Large intestine (tissue), 3 donors: Measurements from ENCODE around the gene TRIM71. TPM values are rescaled to one million over a fixed set of nuclear protein-coding genes. Genes with fewer than 3 reads are reported as not detected.
A peak's percentile ranks its signal among the peaks of the same experiment; 100 is the strongest.
"Not testable (repeated sequence)": the region's sequence is repeated elsewhere in the genome, so short reads cannot be mapped to it uniquely, and the experiment has no call there.

Experiments used
- DNase-seq, 2 donors: peaks; one replicate each; pipeline versions ENCODE4 v3.0.0 to v3.0.0-alpha.2; 2013
- H3K27ac ChIP-seq: one replicate; pipeline ENCODE4 v1.5.1; 2013; ENCODE audit warnings: low read length
- H3K27me3 ChIP-seq: 2 replicates; pipeline ENCODE4 v1.6.1; 2013; ENCODE audit warnings: low read length; ENCODE audit not compliant: control insufficient read depth, insufficient read depth
- H3K36me3 ChIP-seq: 2 replicates; pipeline ENCODE4 v1.6.1; 2013; ENCODE audit warnings: low read length; ENCODE audit not compliant: control insufficient read depth, insufficient read depth
- H3K4me1 ChIP-seq: one replicate; pipeline ENCODE4 v1.6.1; 2013; ENCODE audit warnings: low read length; ENCODE audit not compliant: control insufficient read depth, insufficient read depth
- H3K4me3 ChIP-seq: one replicate; pipeline ENCODE4 v1.5.1; 2013; ENCODE audit warnings: low read length
- H3K9me3 ChIP-seq: one replicate; pipeline ENCODE4 v1.6.1; 2013; ENCODE audit warnings: mild to moderate bottlenecking, low read depth, low read length, moderate library complexity; ENCODE audit not compliant: control insufficient read depth
- WGBS: methylation state at CpG from one replicate; pipeline ENCODE4 v1.1.5; 2013; ENCODE audit warnings: low lambda C conversion rate; ENCODE audit not compliant: insufficient coverage; 5-methylcytosine and 5-hydroxymethylcytosine counted together
- polyA plus RNA-seq: library from polyadenylated mRNA; unstranded; fragments of 120-200 nt; gene quantifications from one replicate; pipeline ENCODE4 v1.2.1, GENCODE V29; 2013

TRIM71 gene
- polyA plus RNA-seq, 1 donor: 3.6 TPM

DNA sequence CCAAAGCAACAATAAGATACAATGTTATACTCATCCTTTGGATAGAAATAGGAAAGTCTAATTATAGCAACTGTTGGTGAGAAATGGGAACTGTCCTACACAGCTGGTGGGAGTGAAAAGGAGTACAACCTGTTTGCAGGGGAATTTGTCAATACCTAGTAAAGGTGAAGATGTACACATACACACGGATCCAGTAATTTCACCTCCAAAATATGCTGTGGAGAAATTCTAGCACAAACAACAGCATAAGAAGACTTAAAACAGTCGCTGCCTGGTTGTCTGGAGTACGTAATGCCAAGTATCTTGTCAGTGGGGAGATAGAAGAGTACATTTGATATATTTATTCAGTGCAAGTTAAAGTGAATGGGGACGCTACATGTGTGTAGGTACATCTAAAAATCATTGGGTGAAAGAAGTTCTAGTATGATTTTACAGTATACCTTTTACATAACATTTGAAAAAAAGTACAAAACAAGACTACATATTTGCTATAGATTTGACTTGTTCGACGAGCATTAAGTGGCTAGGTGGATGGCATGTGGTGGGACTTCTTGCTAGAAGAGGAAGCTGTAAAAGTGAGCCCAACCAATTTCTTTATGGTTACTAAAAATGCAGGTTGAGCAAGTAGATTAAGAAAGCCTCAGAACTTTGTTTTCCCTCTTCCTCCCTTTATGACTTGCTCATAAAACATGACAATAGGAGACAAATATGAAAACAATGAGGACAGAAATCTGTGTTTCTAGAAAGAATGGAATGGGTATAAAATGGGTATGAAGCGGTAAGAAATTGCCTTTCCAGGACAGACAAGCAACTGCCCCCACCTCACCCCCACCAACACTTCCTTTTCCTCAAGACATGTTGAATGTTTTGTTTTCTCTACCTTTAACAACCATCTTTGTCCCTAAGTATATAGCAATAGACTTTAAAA is 83.5 kb downstream of the TRIM71 start:
- 90% methylated on average over 2 of the region's 7 CpGs for WGBS
- Histone ChIP-seq H3K9me3 (no peaks in the 10 kb centered on the region), H3K4me1 (no peaks in the 10 kb centered on the region), H3K27ac (no peak overlapping the region), H3K36me3 (peaks cover 3% of the 10 kb centered on the region), H3K4me3 (no peak overlapping the region), H3K27me3 (no peaks in the 10 kb centered on the region)
- peak in 1 of 2 donors; percentile 29 for DNase-seq

DNA sequence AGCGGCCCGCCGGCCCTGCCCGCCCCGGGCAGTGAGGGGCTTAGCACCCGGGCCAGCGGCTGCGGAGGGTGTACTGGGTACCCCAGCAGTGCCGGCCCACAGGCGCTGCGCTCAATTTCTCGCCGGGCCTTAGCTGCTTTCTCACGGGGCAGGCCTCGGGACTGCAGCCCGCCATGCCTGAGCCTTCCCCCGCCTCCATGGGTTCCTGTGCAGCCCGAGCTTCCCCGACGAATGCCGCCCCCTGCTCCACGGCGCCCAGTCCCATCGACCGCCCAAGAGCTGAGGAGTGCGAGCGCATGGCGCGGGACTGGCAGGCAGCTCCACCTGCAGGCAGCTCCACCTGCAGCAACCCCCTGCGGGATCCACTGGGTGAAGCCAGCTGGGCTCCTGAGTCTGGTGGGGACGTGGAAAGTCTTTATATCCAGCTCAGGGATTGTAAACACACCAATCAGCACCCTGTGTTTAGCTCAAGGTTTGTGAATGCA is 85.1 kb downstream of the TRIM71 start:
- H3K9me3 ChIP-seq, H3K4me1 ChIP-seq, H3K27ac ChIP-seq, H3K27me3 ChIP-seq, H3K36me3 ChIP-seq: not testable (repeated sequence)
- peak; percentile 21 to 32 for DNase-seq
- peak overlapping the region; percentile 29 for H3K4me3 ChIP-seq
- WGBS: no CpG with 5 or more reads among the region's 31 CpGs

DNA sequence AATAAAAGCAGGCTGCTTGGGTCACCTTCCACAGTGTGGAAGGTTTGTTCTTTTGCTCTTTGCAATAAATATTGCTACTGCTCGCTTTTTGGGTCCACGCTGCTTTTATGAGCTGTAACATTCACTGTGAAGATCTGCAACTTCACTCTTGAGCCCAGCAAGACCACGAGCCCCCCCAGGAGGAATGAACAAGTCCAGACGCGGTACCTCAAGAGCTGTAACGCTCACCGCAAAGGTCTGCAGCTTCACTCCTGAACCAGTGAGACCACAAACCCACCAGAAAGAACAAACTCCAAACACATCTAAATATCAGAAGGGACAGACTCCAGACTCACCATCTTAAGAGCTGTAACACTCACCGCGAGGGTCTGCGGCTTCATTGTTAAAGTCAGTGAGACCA is 86.2 kb downstream of the TRIM71 start:
- Histone ChIP-seq H3K4me1 (no peaks in the 10 kb centered on the region), H3K27me3 (no peaks in the 10 kb centered on the region), H3K4me3 (no peak overlapping the region), H3K36me3 (no peaks in the 10 kb centered on the region), H3K27ac (no peak overlapping the region), H3K9me3 (no peaks in the 10 kb centered on the region)
- DNase-seq: no peak
- WGBS: 100% methylated on average over 2 of the region's 10 CpGs

DNA sequence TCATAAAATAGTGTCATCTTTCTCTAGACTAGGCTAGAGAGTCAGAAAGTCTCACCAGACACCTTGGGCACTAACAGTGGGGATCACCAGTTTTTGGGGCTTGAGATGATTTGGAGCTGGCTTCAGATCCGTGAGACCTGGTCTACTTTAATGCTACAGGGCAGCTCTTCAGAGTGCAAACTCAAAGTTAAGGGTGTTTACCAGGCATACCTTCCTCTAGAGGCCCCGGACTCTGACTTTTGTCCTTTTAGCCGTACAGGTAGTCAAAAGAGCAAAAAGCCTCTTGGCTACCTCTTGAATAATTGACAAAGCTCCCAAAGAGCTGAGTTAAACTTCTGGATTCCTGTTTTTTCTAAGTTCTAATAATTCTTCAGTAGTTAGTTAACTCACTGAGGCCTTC is 92.2 kb downstream of the TRIM71 start:
- Histone ChIP-seq H3K4me1 (peaks cover 3% of the 10 kb centered on the region), H3K27ac (no peak overlapping the region), H3K27me3 (no peaks in the 10 kb centered on the region), H3K9me3 (no peaks in the 10 kb centered on the region), H3K36me3 (no peaks in the 10 kb centered on the region), H3K4me3 (no peak overlapping the region)
- WGBS: no CpG with 5 or more reads among the region's 3 CpGs
- peak in 1 of 2 donors; percentile 27 for DNase-seq

DNA sequence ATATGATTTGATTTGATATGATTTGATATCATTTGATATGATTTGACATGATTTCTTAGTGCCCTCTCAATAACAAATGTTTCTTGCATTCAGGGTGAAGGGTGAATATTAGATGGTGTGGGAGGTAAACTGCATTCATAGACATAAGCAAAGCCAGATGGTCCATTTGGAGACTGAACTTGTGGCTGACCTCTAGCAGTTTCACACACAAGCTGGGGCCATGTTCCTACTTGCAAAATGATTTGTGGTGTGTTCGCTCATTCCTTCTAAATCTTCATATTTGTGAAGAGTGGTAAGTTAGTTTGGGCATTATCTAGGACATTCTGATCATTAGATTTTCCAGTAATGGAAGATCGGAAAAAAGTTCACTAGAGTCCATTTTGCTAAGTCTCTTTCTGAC is 93.2 kb downstream of the TRIM71 start:
- Histone ChIP-seq H3K27ac (no peak overlapping the region), H3K4me3 (no peak overlapping the region), H3K36me3 (no peaks in the 10 kb centered on the region), H3K27me3 (no peaks in the 10 kb centered on the region), H3K4me1 (peaks cover 3% of the 10 kb centered on the region), H3K9me3 (peaks cover 1% of the 10 kb centered on the region)
- WGBS: no CpG with 5 or more reads among the region's 2 CpGs
- no peak for DNase-seq

DNA sequence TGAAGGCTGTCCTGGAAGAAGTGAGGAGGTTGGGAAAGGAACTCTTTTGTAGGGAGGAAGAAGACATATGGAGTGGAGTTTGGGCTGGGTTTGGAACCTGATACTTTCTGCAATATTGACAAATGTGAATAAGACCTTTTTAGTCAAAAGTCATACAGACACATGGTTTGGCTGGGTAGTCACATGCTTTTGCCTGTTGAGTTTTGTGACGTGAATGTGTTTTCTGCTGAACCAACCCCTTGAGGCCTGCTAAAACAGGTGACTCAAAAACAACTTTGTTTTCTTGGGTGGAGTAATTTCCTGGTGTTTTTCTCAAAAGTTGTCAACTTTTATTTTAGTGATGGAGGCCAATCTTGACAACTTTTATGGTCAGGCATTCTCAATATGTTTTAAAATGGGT is 94.2 kb downstream of the TRIM71 start:
- no peaks in the 10 kb centered on the region for H3K36me3 ChIP-seq
- H3K4me1 ChIP-seq: peaks cover 3% of the 10 kb centered on the region
- no peak overlapping the region for H3K4me3 ChIP-seq
- H3K27ac ChIP-seq: no peak overlapping the region
- no CpG with 5 or more reads among the region's 1 CpG for WGBS
- H3K9me3 ChIP-seq: peaks cover 9% of the 10 kb centered on the region
- no peak for DNase-seq
- no peaks in the 10 kb centered on the region for H3K27me3 ChIP-seq

DNA sequence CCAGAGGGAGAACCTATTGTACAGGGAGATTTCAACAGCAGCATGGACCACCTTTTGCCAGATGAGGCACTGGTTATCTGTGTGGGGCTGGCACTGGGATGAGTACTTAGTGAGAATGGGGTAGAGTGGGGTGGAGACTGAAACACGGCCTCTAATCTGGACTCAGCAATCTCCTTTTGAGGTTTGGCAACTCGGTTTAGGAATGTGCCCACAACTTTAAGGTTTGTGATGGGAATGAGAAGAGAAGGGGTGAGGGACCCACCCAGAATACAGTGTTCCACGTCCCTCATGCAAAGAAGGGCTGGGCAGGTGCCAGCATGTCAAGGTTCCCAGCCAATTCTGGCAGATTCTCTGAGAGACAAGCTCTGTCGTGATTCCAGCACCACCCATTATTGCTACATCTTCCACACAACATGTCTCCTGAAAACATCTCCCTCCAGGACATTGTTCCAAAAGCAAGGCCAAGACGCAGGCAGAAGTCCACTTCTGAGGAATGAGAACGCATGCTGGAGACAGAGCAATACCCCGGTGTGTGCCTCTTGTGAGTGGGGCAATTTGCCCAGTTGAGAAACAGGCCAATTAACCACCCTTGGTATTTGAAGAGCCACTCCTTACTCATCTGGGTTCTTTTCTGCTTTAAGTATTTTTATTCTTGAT is 96.1 kb downstream of the TRIM71 start:
- Histone ChIP-seq H3K36me3 (no peaks in the 10 kb centered on the region), H3K27ac (peak overlapping the region; percentile 17), H3K9me3 (peaks cover 11% of the 10 kb centered on the region), H3K4me1 (peaks cover 3% of the 10 kb centered on the region), H3K4me3 (no peak overlapping the region), H3K27me3 (no peaks in the 10 kb centered on the region)
- WGBS: no CpG with 5 or more reads among the region's 7 CpGs
- DNase-seq: peak; percentile 32 to 48

DNA sequence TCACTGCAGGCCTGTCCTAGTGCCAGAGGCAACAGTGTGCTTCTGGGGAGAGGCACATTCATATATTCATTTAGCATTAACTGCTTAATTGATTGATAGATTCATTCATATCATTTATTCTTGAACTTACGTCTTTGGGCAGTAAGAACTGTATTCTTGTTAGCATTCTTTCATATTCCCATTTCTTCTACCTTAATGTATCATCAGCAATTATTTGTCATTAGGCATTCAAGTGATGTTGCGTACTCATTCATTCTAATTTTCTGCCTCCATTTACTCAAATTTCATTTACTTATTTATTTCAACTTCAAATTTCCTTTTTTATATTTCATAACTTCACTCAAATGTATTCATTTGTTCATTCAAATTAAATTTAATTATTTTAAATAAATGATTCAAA is 102.1 kb downstream of the TRIM71 start:
- Histone ChIP-seq H3K4me1 (no peaks in the 10 kb centered on the region), H3K27me3 (no peaks in the 10 kb centered on the region), H3K9me3 (peaks cover 11% of the 10 kb centered on the region), H3K4me3 (no peak overlapping the region), H3K36me3 (no peaks in the 10 kb centered on the region), H3K27ac (no peak overlapping the region)
- no peak for DNase-seq
- 100% methylated on average over 1 of the region's 2 CpGs for WGBS

DNA sequence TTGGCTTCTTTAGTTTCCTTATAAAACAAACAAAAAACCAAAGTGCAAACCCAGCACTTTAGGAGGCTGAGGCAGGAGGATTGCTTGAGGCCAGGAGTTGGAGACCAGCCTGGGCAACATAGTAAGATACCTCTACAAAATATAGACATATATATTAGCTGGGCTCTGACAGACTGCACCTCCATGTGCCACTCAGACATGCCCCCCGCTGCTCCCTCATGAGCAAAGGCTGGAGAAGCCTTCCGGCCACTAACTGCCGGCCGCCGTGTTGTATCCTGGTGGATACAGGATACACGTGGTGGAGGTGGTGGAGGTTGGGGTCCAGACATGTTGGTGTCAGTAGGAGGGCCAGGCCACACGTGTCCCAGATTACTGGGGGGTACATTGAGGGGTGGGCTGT is 104.3 kb downstream of the TRIM71 start:
- Histone ChIP-seq H3K36me3 (no peaks in the 10 kb centered on the region), H3K27ac (no peak overlapping the region), H3K4me1 (no peaks in the 10 kb centered on the region), H3K9me3 (peaks cover 2% of the 10 kb centered on the region), H3K27me3 (no peaks in the 10 kb centered on the region), H3K4me3 (no peak overlapping the region)
- no peak for DNase-seq
- no CpG with 5 or more reads among the region's 7 CpGs for WGBS

DNA sequence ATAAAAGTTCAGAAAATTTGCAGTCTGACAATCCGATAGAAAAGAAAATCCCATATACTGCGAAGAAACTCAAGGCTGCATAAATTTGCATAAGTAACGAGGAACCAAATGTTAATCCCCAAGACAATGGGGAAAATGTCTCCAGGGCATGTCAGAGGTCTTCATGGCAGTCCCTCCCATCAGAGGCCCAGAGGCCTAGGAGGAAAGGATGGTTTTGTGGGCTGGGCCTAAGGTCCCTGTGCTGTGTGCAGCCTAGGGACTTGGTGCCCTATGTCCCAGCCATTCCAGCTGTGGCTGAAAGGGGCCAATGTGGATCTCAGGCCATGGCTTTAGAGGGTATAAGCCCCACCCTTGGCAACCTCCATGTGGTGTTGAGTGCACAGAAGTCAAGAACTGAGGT is 112.4 kb downstream of the TRIM71 start:
- DNase-seq: no peak
- H3K36me3 ChIP-seq: no peaks in the 10 kb centered on the region
- no peak overlapping the region for H3K27ac ChIP-seq
- H3K4me3 ChIP-seq: no peak overlapping the region
- H3K27me3 ChIP-seq: no peaks in the 10 kb centered on the region
- no CpG with 5 or more reads among the region's 3 CpGs for WGBS
- H3K9me3 ChIP-seq: no peaks in the 10 kb centered on the region
- H3K4me1 ChIP-seq: no peaks in the 10 kb centered on the region
